Fibroblast of peridontal ligament (primary cell): ENCODE measurements around the gene FAM222A.
A peak's percentile ranks its signal among the peaks of the same experiment; 100 is the strongest.

Experiments
- DNase-seq: peaks from one replicate; pipeline ENCODE4 v3.0.0-alpha.2; 2010; ENCODE audit errors: extremely low read depth

Gene FAM222A

GRCh38 chr12:109725321-109726105, 11.9 kb downstream of the FAM222A start:
- DNase-seq: no peak

GRCh38 chr12:109726106-109726497, 12.5 kb downstream of the FAM222A start:
- DNase-seq: no peak

GRCh38 chr12:109726511-109727038, 12.9 kb downstream of the FAM222A start:
- no peak for DNase-seq

GRCh38 chr12:109727039-109727723, 13.6 kb downstream of the FAM222A start:
- DNase-seq: no peak

- no peak for DNase-seq
Measured at GRCh38 chr12:109727746-109728726, 14.4 kb downstream of the FAM222A start.

- DNase-seq: no peak
Measured at GRCh38 chr12:109728921-109729320, 15.3 kb downstream of the FAM222A start.

GRCh38 chr12:109729371-109729781, 15.8 kb downstream of the FAM222A start:
- DNase-seq: no peak

- DNase-seq: no peak
Measured at GRCh38 chr12:109729801-109730200, 16.2 kb downstream of the FAM222A start.

GRCh38 chr12:109730306-109731145, 16.9 kb downstream of the FAM222A start:
- DNase-seq: no peak

- no peak for DNase-seq
Measured at GRCh38 chr12:109731231-109731731, 17.7 kb downstream of the FAM222A start.

- DNase-seq: no peak
Measured at GRCh38 chr12:109731806-109732205, 18.2 kb downstream of the FAM222A start.

GRCh38 chr12:109732321-109733305, 19.0 kb downstream of the FAM222A start:
- no peak for DNase-seq

GRCh38 chr12:109734219-109735000, 20.8 kb downstream of the FAM222A start:
- DNase-seq: no peak

GRCh38 chr12:109735051-109735521, 21.5 kb downstream of the FAM222A start:
- DNase-seq: no peak

GRCh38 chr12:109735825-109736551, 22.4 kb downstream of the FAM222A start:
- DNase-seq: no peak

- peak; percentile 33 for DNase-seq
Measured at GRCh38 chr12:109736552-109737108, 23.0 kb downstream of the FAM222A start.

- DNase-seq: no peak
Measured at GRCh38 chr12:109737126-109737525, 23.5 kb downstream of the FAM222A start.
